Measurements from ENCODE around the gene CCDC27. TPM values are rescaled to one million over a fixed set of nuclear protein-coding genes. Genes with fewer than 3 reads are reported as not detected.

Gene CCDC27
- polyA plus RNA-seq, 3 donors: not detected

DNA sequence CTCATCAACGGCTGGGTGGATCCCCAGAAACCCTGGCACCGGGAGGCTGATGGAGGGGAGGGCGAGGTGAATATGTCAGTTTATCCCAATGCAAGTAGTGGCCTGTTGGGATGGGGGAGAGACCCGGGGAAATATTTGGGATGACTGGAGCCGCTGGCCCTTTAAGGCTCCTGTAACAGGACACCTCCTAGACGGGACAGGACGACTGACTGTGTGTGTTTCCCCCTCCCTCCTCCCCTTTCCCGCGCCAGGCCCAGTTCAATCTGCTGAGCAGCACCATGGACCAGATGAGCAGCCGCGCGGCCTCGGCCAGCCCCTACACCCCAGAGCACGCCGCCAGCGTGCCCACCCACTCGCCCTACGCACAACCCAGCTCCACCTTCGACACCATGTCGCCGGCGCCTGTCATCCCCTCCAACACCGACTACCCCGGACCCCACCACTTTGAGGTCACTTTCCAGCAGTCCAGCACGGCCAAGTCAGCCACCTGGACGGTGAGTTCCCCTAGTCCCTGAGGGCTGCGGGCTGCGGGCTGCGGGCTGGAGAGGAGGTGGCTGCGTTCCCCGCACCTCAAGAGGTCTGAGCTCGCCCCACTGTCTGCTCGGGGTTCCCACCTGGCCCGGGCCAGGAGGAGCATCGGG, 44.8 kb upstream of the CCDC27 start:
- TF ChIP-seq, protein P1, sequence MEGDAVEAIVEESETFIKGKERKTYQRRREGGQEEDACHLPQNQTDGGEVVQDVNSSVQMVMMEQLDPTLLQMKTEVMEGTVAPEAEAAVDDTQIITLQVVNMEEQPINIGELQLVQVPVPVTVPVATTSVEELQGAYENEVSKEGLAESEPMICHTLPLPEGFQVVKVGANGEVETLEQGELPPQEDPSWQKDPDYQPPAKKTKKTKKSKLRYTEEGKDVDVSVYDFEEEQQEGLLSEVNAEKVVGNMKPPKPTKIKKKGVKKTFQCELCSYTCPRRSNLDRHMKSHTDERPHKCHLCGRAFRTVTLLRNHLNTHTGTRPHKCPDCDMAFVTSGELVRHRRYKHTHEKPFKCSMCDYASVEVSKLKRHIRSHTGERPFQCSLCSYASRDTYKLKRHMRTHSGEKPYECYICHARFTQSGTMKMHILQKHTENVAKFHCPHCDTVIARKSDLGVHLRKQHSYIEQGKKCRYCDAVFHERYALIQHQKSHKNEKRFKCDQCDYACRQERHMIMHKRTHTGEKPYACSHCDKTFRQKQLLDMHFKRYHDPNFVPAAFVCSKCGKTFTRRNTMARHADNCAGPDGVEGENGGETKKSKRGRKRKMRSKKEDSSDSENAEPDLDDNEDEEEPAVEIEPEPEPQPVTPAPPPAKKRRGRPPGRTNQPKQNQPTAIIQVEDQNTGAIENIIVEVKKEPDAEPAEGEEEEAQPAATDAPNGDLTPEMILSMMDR (IDR thresholded peaks at IDR 0.05): no peak
- Histone ChIP-seq H3K4me1 (ENCODE audit: control insufficient read depth in 1 of 2, insufficient read depth in 2 of 2, low read length in 2 of 2) (no peaks in the 10 kb centered on the region), H4K20me1 (ENCODE audit: insufficient read depth, low read length) (no peaks in the 10 kb centered on the region), H3K4me2 (replicated peaks; ENCODE audit: extremely low read depth, low read length, poor library complexity, severe bottlenecking) (no peak overlapping the region), H3K79me2 (ENCODE audit: insufficient read depth, low read length) (no peaks in the 10 kb centered on the region), H3K36me3 (replicated peaks in 1 of 2; ENCODE audit: control insufficient read depth in 1 of 2, insufficient read depth in 2 of 2, low read length in 2 of 2) (no peaks in the 10 kb centered on the region), H3K27me3 (ENCODE audit: control insufficient read depth in 2 of 2, insufficient read depth in 2 of 2, low read length in 2 of 2) (peaks cover 0 to 24% of the 10 kb centered on the region in 2 donors), H3K9me3 (replicated peaks in 1 of 2; ENCODE audit: control insufficient read depth in 1 of 2, insufficient read depth in 1 of 2, low read length in 2 of 2) (no peaks in the 10 kb centered on the region), H3K9ac (ENCODE audit: insufficient read depth, low read length, poor library complexity, severe bottlenecking) (no peak overlapping the region), H3K4me3 (replicated peaks in 1 of 3; ENCODE audit: low read depth in 2 of 3, low read length in 3 of 3) (no peak overlapping the region), H3K27ac (ENCODE audit: low read depth in 1 of 2, low read length in 2 of 2) (no peak overlapping the region), H2AFZ (ENCODE audit: insufficient read depth, low read depth, low read length, poor library complexity, severe bottlenecking) (no peak overlapping the region)
- Mint-ChIP-seq H3K9me3 (no peaks in the 10 kb centered on the region), H3K4me1 (peaks cover 4% of the 10 kb centered on the region), H3K4me3 (peak overlapping the region in 1 of 2 donors; percentile 11), H3K27me3 (ENCODE audit: low read depth in 3 of 3) (peaks cover 18 to 53% (median 19%) of the 10 kb centered on the region in 3 donors), H3K27ac (no peak overlapping the region), H3K36me3 (no peaks in the 10 kb centered on the region)
- WGBS (ENCODE audit: insufficient coverage): 48% methylated on average over 33 of the region's 35 CpGs
- no peak for DNase-seq
- intact Hi-C loops (cut with micrococcal nuclease): no loop called here

DNA sequence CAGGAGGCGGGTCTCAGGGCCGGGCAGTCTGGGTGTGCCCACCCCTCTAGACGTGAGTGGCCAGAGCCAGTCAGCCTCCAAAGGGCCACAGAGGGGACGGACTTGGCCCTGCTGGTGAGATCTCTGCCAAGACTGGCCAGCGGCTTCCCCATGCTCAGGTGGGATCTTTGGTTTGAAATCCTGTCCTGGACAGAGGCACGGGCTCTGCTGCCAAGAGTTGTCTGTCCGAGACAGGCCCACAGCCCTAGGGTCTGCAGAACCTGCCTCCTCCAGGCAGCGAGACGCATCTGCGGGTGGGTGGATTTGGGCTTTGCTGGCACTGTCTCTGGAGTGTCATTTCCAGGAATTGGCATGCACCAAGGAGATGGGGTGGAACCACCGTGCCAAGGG, 44.3 kb upstream of the CCDC27 start:
- no peak overlapping the region for H3K27ac ChIP-seq (ENCODE audit: low read depth in 1 of 2, low read length in 2 of 2)
- no peaks in the 10 kb centered on the region for H3K4me1 ChIP-seq (ENCODE audit: control insufficient read depth in 1 of 2, insufficient read depth in 2 of 2, low read length in 2 of 2)
- peaks cover 18 to 52% (median 19%) of the 10 kb centered on the region in 3 donors for H3K27me3 Mint-ChIP-seq (ENCODE audit: low read depth in 3 of 3)
- no peak overlapping the region for H3K4me3 Mint-ChIP-seq
- H2AFZ ChIP-seq (ENCODE audit: insufficient read depth, low read depth, low read length, poor library complexity, severe bottlenecking): no peak overlapping the region
- H3K79me2 ChIP-seq (ENCODE audit: insufficient read depth, low read length): no peaks in the 10 kb centered on the region
- TF ChIP-seq, protein P1 (IDR thresholded peaks at IDR 0.05): no peak
- peaks cover 0 to 24% of the 10 kb centered on the region in 2 donors for H3K27me3 ChIP-seq (ENCODE audit: control insufficient read depth in 2 of 2, insufficient read depth in 2 of 2, low read length in 2 of 2)
- 77% methylated on average over 11 of the region's 11 CpGs for WGBS (ENCODE audit: insufficient coverage)
- no peak overlapping the region for H3K4me2 ChIP-seq (replicated peaks; ENCODE audit: extremely low read depth, low read length, poor library complexity, severe bottlenecking)
- H3K27ac Mint-ChIP-seq: no peak overlapping the region
- no peaks in the 10 kb centered on the region for H3K9me3 Mint-ChIP-seq
- no peaks in the 10 kb centered on the region for H3K9me3 ChIP-seq (replicated peaks in 1 of 2; ENCODE audit: control insufficient read depth in 1 of 2, insufficient read depth in 1 of 2, low read length in 2 of 2)
- no peak overlapping the region for H3K4me3 ChIP-seq (replicated peaks in 1 of 3; ENCODE audit: low read depth in 2 of 3, low read length in 3 of 3)
- no peak for DNase-seq
- no peak overlapping the region for H3K9ac ChIP-seq (ENCODE audit: insufficient read depth, low read length, poor library complexity, severe bottlenecking)
- intact Hi-C loops (cut with micrococcal nuclease): no loop called here
- H3K36me3 ChIP-seq (replicated peaks in 1 of 2; ENCODE audit: control insufficient read depth in 1 of 2, insufficient read depth in 2 of 2, low read length in 2 of 2): no peaks in the 10 kb centered on the region
- peaks cover 4% of the 10 kb centered on the region for H3K4me1 Mint-ChIP-seq
- no peaks in the 10 kb centered on the region for H3K36me3 Mint-ChIP-seq
- H4K20me1 ChIP-seq (ENCODE audit: insufficient read depth, low read length): no peaks in the 10 kb centered on the region
